VCaP (cell line): ENCODE data around the gene RAD51B.

ENCODE experiments used
- H3K27ac ChIP-seq: fragments of 450-650 bp; 2 replicates; pipeline ENCODE4 v1.5.1; 2017
- TF ChIP-seq, protein P1 (sequence below): fragments of 450-650 bp; conservative IDR thresholded peaks from 2 replicates; pipeline ENCODE4 v1.5.1; 2017; ENCODE audit warnings: mild to moderate bottlenecking, moderate library complexity

Gene RAD51B

DNA sequence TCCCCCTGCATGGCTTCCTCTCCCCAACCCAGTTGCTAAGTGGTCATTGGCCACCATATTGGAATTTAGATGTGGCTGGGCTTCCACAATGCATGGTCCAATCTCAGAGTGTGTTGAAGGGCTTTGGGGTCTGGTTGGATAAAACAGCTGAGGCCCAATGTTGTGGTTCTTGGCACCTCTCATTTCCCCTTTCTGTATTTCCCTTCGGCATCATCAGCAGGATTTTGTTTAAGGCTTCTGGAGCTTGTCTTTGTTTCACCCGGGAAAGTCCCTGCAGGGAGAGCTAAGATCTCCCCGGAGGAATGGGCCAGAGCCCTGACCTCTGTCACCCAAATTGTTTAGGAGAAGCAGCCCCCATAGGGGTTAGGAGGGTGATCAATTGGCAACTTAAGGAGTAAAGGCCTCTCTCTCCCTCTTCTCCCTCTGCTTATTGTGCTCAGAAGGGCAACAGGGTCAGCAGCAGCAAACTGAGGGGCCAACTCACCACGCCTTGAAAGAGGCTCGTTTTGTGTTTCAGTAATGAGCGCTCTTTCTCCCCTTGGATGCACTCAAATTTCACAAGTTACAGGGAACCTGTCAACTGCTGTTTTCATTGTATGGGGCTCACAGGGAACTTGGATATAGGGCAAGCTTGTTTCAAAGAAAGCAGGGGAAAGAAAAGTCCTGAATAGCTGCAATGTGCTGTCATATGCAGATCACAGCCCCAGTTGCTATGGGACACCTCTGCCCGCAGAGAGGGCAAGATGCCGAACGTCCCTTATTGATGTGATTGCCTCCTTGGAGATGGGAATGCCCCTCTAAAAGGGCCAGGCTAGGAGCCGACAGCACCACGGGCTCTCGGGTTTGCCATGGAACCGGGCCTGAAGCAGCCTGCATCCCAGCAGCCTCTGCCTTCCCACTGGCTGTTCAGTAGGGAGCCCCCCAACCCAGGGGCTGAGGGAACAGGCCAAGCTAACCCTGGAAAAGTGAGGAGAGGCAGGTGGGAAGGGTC is 749.6 kb downstream of the RAD51B start:
- TF ChIP-seq, protein P1, sequence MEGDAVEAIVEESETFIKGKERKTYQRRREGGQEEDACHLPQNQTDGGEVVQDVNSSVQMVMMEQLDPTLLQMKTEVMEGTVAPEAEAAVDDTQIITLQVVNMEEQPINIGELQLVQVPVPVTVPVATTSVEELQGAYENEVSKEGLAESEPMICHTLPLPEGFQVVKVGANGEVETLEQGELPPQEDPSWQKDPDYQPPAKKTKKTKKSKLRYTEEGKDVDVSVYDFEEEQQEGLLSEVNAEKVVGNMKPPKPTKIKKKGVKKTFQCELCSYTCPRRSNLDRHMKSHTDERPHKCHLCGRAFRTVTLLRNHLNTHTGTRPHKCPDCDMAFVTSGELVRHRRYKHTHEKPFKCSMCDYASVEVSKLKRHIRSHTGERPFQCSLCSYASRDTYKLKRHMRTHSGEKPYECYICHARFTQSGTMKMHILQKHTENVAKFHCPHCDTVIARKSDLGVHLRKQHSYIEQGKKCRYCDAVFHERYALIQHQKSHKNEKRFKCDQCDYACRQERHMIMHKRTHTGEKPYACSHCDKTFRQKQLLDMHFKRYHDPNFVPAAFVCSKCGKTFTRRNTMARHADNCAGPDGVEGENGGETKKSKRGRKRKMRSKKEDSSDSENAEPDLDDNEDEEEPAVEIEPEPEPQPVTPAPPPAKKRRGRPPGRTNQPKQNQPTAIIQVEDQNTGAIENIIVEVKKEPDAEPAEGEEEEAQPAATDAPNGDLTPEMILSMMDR: no peak
- H3K27ac ChIP-seq: peak overlapping the region; percentile 92

DNA sequence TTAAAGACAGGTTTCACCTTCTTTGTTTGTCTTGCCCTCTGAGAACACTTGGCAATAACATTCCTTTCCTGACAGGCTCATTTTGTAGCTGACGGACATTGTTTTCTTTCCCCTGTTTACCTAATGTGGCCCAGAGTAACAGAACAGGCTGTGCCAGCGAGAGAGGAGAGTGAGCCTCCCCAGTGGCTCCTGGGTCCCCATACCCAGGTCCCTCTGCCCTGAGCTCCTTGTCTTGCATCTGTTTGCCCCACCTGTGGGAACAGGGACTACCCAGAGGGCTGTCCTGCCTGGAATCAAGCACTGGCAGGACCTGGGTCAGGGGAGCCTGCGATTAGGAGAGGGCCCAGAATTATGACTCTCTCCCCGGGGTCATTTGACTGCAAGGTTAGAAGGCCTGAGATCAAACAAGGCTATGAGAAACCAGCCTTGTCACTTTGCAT is 750.4 kb downstream of the RAD51B start:
- peak overlapping the region; percentile 92 for H3K27ac ChIP-seq
- TF ChIP-seq, protein P1: no peak

DNA sequence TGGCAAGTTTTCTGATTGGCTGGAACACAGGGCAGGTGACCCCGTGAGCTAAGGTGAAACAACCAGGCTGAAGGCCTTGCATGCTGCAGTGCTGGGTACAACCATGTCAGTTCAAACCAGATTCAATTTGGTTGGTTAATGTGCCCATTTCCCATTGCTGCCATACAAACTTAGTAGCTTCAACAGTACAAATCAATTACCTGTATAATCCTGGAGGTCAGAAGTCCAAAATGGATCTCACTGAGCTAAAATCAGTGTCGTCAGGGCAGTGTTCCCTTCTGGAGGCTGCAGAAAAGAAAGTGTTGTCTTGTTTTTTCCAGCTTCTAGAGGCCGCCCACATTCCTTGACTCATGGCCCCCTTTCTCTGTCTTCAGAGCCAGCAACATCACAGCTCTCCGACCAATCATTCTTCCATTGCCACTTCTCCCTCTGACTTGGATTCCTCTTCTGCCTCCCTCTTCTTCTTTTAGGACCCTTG is 751.6 kb downstream of the RAD51B start:
- TF ChIP-seq, protein P1: no peak
- H3K27ac ChIP-seq: peak overlapping the region; percentile 92

DNA sequence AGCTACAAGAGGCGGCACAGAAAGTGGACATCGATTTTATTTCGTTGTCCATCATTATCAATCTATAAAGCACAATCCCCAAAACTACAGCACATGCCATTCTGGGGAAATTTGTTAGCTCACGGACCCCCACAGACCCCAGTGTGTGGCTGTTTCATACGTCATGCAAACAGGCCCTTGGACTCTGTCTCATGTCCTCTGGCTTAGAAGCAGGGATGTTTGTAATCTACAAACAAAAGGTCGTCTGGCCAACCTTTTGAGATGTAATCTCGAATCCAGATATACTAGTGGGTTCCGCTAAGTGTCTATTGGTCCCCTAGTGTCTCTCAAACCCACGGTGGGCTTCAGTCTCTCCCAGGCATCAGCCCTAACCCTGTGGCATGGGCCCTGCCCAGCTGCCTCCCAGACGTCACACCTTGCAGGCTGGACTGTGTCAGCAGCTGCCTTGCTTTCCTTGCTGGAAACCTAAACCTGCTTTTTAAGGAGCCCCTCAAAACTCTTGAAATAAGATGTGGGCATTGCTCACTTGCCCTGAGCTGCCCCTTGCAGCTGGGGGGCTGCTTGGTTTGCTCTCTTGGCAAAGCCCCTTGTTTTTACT is 752.4 kb downstream of the RAD51B start:
- no peak overlapping the region for H3K27ac ChIP-seq
- TF ChIP-seq, protein P1: no peak

DNA sequence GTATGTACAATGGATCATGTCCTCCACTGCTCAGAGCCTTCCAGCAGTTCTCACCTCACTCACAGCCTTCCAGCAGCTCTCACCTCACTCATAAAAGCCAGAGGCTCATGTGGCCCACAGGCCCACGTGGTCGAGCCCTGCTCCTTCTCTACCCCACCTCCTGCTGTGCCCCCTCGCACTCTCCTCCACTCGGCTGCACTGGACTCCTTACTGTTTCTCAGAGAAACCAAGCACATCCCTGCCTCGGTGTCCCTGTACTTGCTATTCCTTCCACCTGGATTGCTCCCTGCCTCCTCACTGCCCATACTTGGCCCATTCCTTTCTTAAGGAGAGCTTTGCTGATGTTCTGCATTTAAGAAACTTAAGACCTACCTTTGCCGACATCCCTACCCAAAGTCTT is 753.5 kb downstream of the RAD51B start:
- H3K27ac ChIP-seq: no peak overlapping the region
- TF ChIP-seq, protein P1: no peak

DNA sequence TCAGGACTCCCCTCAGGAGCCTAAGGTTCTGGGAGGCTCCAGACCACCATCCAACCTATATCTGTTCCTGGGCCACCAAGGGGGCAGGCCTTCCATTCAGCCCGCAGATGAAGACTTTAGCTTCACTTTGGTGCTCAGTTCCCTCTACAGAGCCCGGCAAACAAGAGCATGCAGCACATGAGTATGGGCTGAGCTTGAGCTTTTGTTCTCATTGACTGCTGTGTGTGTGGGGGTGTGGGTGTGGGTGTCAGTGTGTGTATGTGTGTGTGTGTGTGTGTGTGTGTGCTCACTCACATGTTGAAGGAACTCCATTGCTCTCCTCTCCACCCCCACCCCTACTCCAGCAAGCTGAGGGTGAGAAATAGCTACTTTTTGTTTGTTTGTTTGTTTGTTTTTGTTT is 754.1 kb downstream of the RAD51B start:
- TF ChIP-seq, protein P1: no peak
- H3K27ac ChIP-seq: no peak overlapping the region

DNA sequence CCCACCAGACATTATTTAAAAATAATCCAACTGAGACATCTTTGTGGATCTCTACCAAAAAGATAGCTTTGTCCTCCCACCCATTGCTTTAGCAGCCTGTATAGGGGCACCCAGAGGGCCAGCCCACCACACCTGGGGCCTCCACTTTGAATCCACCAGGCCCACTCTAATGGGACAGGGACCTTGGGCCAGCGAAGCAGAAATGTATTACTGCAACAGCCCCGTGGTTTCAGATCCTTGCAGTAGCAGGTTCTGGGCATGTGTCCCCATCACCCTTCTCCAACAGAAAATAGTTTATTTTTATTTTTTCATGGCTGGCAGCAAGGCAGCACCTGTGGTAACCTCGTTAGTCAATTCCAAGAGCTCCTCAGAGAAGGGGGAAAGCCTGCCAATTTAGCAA is 754.9 kb downstream of the RAD51B start:
- H3K27ac ChIP-seq: no peak overlapping the region
- TF ChIP-seq, protein P1: no peak
